Measurements from ENCODE around the gene SEM1. TPM values are rescaled to one million over a fixed set of nuclear protein-coding genes. Genes with fewer than 3 reads are reported as not detected.
A peak's percentile ranks its signal among the peaks of the same experiment; 100 is the strongest.
"Not testable (repeated sequence)": the region's sequence is repeated elsewhere in the genome, so short reads cannot be mapped to it uniquely, and the experiment has no call there.

SEM1 gene
- total RNA-seq, 2 experiments from 2014 or later, result 34.7 to 36.4 TPM

DNA sequence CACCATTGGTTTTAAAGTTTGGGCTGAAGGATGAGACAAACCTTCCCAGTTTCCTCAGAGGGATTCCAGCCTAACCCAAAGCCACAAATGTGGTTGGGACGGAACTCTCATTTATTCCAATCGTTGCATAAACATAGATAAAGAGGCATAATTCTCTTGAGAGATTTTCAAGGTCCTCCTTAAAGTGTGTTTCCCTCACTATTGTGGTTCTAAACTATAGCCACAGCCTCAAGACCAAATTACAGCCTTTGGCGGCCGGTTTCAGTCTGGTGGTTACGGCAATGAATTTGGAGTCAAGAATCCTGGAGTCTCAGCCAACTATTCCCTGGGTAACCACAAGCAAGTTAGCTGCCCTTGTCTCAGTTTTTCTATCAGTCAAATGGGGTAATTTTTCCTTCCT, 42.6 kb downstream of the SEM1 start:
- CTCF ChIA-PET, result no interaction called here
- intact Hi-C loops (cut with micrococcal nuclease), result no loop called here
- POLR2A ChIA-PET, result no interaction called here
- H3K4me1 Mint-ChIP-seq (ENCODE audit: low read depth), result peaks cover 13% of the 10 kb centered on the region
- ATAC-seq (no peak), DNase-seq (no peak)
- no peaks in the 10 kb centered on the region for H3K27me3 Mint-ChIP-seq
- TF ChIP-seq, protein P1, sequence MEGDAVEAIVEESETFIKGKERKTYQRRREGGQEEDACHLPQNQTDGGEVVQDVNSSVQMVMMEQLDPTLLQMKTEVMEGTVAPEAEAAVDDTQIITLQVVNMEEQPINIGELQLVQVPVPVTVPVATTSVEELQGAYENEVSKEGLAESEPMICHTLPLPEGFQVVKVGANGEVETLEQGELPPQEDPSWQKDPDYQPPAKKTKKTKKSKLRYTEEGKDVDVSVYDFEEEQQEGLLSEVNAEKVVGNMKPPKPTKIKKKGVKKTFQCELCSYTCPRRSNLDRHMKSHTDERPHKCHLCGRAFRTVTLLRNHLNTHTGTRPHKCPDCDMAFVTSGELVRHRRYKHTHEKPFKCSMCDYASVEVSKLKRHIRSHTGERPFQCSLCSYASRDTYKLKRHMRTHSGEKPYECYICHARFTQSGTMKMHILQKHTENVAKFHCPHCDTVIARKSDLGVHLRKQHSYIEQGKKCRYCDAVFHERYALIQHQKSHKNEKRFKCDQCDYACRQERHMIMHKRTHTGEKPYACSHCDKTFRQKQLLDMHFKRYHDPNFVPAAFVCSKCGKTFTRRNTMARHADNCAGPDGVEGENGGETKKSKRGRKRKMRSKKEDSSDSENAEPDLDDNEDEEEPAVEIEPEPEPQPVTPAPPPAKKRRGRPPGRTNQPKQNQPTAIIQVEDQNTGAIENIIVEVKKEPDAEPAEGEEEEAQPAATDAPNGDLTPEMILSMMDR (IDR thresholded peaks at IDR 0.05), result no peak
- H3K27ac Mint-ChIP-seq, result no peak overlapping the region
- H3K4me3 Mint-ChIP-seq, result no peak overlapping the region
- H3K9me3 Mint-ChIP-seq, result peaks cover 2% of the 10 kb centered on the region
- H3K36me3 Mint-ChIP-seq (ENCODE audit: low read depth), result peaks cover 15% of the 10 kb centered on the region

GRCh38 chr7:96665689-96666088, 44.0 kb downstream of the SEM1 start:
- POLR2A ChIA-PET, result no interaction called here
- no peak overlapping the region for H3K4me3 Mint-ChIP-seq

DNA sequence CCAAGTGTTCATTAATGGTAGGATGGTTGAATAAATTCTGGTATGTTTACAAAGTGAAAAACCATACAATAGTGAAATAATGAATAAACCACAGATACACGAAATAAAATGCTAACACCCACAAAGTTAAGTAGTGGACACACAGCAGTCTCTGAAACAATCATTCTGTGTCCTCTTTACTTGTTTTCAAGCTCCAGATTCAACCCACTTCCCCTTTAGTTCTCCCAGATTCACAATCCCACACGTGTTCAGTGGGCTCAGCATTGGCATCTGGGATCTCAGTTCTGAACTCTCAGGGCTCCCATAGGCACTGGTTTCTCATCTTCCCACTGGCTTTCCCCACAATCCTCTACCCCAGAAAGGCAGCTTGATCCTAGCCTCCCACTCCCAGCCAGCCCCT, 44.9 kb downstream of the SEM1 start:
- DNase-seq (no peak), ATAC-seq (no peak)
- peaks cover 13% of the 10 kb centered on the region for H3K4me1 Mint-ChIP-seq (ENCODE audit: low read depth)
- CTCF ChIA-PET, result no interaction called here
- no peak overlapping the region for H3K27ac Mint-ChIP-seq
- H3K9me3 Mint-ChIP-seq, result peaks cover 2% of the 10 kb centered on the region
- peaks cover 13% of the 10 kb centered on the region for H3K36me3 Mint-ChIP-seq (ENCODE audit: low read depth)
- no peak overlapping the region for H3K4me3 Mint-ChIP-seq
- intact Hi-C loops (cut with micrococcal nuclease), result no loop called here
- POLR2A ChIA-PET, result no interaction called here
- no peaks in the 10 kb centered on the region for H3K27me3 Mint-ChIP-seq
- TF ChIP-seq, protein P1 (IDR thresholded peaks at IDR 0.05), result no peak

More at GRCh38 chr7:96665689-96666088, 44.0 kb downstream of the SEM1 start:
- Mint-ChIP-seq H3K36me3 (ENCODE audit: low read depth) (peaks cover 17% of the 10 kb centered on the region), H3K9me3 (peaks cover 2% of the 10 kb centered on the region), H3K27ac (no peak overlapping the region), H3K4me1 (ENCODE audit: low read depth) (peaks cover 13% of the 10 kb centered on the region), H3K27me3 (no peaks in the 10 kb centered on the region)
- DNase-seq, result no peak
- ATAC-seq, result no peak
- CTCF ChIA-PET, result no interaction called here
- intact Hi-C loops (cut with micrococcal nuclease), result no loop called here
- TF ChIP-seq, protein P1 (IDR thresholded peaks at IDR 0.05), result no peak

DNA sequence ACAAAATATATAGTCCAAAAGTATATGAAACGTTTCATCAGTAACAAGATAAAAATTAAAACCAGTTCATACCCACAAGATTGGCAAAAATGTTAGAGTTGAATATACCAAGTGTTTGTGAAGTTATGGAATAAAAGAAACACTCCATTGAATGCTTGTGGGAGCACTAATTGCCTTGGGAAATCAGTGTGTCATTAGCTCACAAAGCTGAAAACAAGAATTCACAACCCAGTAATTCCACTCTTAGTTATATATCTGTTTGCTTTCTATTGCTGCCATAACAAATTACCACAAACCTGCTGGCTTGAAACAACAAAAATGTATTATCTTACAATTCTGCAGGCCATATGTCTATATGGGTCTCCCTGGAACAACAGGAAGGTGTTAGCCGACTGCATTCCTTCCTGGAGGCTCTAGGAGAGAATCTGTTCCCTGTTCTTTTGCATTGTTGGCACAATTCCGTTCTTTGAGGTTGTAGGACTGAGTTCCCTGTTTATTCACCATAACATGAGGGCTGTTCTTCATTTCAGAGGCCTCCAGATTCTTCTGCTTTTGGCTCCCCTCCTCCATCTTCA, 45.7 kb downstream of the SEM1 start:
- peaks cover 2% of the 10 kb centered on the region for H3K9me3 Mint-ChIP-seq
- TF ChIP-seq, protein P1 (IDR thresholded peaks at IDR 0.05), result no peak
- no peaks in the 10 kb centered on the region for H3K27me3 Mint-ChIP-seq
- no peak overlapping the region for H3K4me3 Mint-ChIP-seq
- DNase-seq, result no peak
- no peak for ATAC-seq
- H3K4me1 Mint-ChIP-seq (ENCODE audit: low read depth), result peaks cover 13% of the 10 kb centered on the region
- intact Hi-C loops (cut with micrococcal nuclease), result no loop called here
- H3K27ac Mint-ChIP-seq, result no peak overlapping the region
- ChIA-PET POLR2A (no interaction called here), CTCF (no interaction called here)
- H3K36me3 Mint-ChIP-seq (ENCODE audit: low read depth), result peaks cover 13% of the 10 kb centered on the region

- peaks cover 9% of the 10 kb centered on the region for H3K36me3 Mint-ChIP-seq (ENCODE audit: low read depth)
- peak overlapping the region; percentile 2 for H3K27ac Mint-ChIP-seq
- intact Hi-C loops (cut with micrococcal nuclease), result no loop called here
- peaks cover 2% of the 10 kb centered on the region for H3K9me3 Mint-ChIP-seq
- H3K4me1 Mint-ChIP-seq (ENCODE audit: low read depth), result peaks cover 13% of the 10 kb centered on the region
- POLR2A ChIA-PET, result no interaction called here
- CTCF ChIA-PET, result no interaction called here
- TF ChIP-seq, protein P1 (IDR thresholded peaks at IDR 0.05), result no peak
- ATAC-seq (no peak), DNase-seq (no peak)
- H3K4me3 Mint-ChIP-seq, result no peak overlapping the region
- H3K27me3 Mint-ChIP-seq, result no peaks in the 10 kb centered on the region
Observed at GRCh38 chr7:96663457-96663856, 46.2 kb downstream of the SEM1 start.

- H3K27me3 Mint-ChIP-seq; POLR2A ChIA-PET; H3K4me3 Mint-ChIP-seq; ATAC-seq; intact Hi-C loops (cut with micrococcal nuclease); H3K27ac Mint-ChIP-seq; DNase-seq; H3K36me3 Mint-ChIP-seq (ENCODE audit: low read depth); H3K9me3 Mint-ChIP-seq; CTCF ChIA-PET: not testable (repeated sequence)
- peaks cover 13% of the 10 kb centered on the region for H3K4me1 Mint-ChIP-seq (ENCODE audit: low read depth)
Observed at GRCh38 chr7:96662151-96662550, 47.5 kb downstream of the SEM1 start.

Data from activated CD8-positive, alpha-beta T cell treated with anti-CD3 and anti-CD28 coated beads for 36 hours (primary cell).